Peyer's patch (tissue), 4 donors: ENCODE data around the gene MED13. TPM values are rescaled to one million over a fixed set of nuclear protein-coding genes. Genes with fewer than 3 reads are reported as not detected.

Experiments
- DNase-seq, 3 donors: peaks; one replicate each; pipeline ENCODE4 v3.0.0-alpha.2; 2017 to 2019
- H3K27ac ChIP-seq, 4 donors: fragments of 200-600 bp; sonication (generic); one replicate each; pipeline ENCODE4 v1.5.1; 2016 to 2019
- H3K27me3 ChIP-seq, 2 donors: fragments of 200-600 bp; sonication (generic); one replicate each; pipeline ENCODE4 v1.5.1; 2019
- H3K36me3 ChIP-seq, 3 donors: fragments of 200-600 bp; sonication (generic); one replicate each; pipeline ENCODE4 v1.5.1; 2016 to 2019
- H3K4me1 ChIP-seq, 4 donors: fragments of 200-600 bp; sonication (generic); one replicate each; pipeline ENCODE4 v1.5.1; 2016 to 2019
- H3K4me3 ChIP-seq, 4 donors: fragments of 200-600 bp; sonication (generic); 1 replicate in 3 of 4; 2 replicates in 1 of 4; pipeline ENCODE4 v1.5.1; 2016 to 2019; ENCODE audit warnings: mild to moderate bottlenecking in 1 of 4
- H3K9me3 ChIP-seq, 4 donors: fragments of 200-600 bp; sonication (generic); one replicate each; pipeline ENCODE4 v1.5.1; 2016 to 2019; ENCODE audit warnings: mild to moderate bottlenecking in 1 of 4
- POLR2A ChIP-seq, 2 donors: fragments of 450-650 bp; IDR thresholded peaks; one replicate each; pipeline ENCODE4 v1.5.1; 2017; ENCODE audit warnings: antibody characterized with exemption in 2 of 2, mild to moderate bottlenecking in 2 of 2, moderate library complexity in 2 of 2
- total RNA-seq, 4 donors: library from RNA; depleted of rRNA; stranded (reverse); fragments of >200 nt; gene quantifications; one replicate each; pipeline ENCODE4 v1.1.0, GENCODE V29; 2016
- TF ChIP-seq, protein P1 (sequence below), 6 experiments: fragments of 450-650 bp in 4 of 6; fragments of 200-600 bp in 2 of 6; sonication (generic) in 1 of 6; IDR thresholded peaks; one replicate each; pipeline ENCODE4 v1.5.1; 2017 to 2019; ENCODE audit warnings: antibody characterized with exemption in 6 of 6, mild to moderate bottlenecking in 3 of 6, moderate library complexity in 1 of 6

MED13 gene
- total RNA-seq, 4 donors from 2014 or later: 84.4 to 452 (median 131) TPM

DNA sequence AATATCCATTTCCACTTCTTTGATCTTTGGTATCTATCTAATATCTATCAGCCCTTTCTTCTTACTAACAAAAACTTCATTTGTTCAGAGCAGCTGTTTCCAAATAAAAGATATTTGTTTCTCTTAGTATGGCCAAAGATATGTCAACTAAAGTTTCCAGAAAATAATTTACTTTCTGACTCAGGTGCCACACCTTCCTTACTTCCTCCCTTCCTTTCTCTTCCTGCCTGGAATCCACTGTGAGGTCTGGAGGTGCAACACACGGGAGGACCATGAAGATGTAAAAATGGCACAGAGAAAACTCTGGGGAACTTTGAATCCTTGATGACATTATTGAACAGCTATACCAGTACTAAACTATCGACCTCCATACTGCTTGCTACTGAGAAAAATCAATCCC, 14.0 kb downstream of the MED13 start:
- DNase-seq: no peak
- peaks cover 0 to 80% (median 0%) of the 10 kb centered on the region in 3 donors for H3K36me3 ChIP-seq
- H3K9me3 ChIP-seq: no peaks in the 10 kb centered on the region
- TF ChIP-seq, protein P1, sequence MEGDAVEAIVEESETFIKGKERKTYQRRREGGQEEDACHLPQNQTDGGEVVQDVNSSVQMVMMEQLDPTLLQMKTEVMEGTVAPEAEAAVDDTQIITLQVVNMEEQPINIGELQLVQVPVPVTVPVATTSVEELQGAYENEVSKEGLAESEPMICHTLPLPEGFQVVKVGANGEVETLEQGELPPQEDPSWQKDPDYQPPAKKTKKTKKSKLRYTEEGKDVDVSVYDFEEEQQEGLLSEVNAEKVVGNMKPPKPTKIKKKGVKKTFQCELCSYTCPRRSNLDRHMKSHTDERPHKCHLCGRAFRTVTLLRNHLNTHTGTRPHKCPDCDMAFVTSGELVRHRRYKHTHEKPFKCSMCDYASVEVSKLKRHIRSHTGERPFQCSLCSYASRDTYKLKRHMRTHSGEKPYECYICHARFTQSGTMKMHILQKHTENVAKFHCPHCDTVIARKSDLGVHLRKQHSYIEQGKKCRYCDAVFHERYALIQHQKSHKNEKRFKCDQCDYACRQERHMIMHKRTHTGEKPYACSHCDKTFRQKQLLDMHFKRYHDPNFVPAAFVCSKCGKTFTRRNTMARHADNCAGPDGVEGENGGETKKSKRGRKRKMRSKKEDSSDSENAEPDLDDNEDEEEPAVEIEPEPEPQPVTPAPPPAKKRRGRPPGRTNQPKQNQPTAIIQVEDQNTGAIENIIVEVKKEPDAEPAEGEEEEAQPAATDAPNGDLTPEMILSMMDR (IDR thresholded peaks at IDR 0.05): no peak
- no peak for TF ChIP-seq POLR2A (IDR thresholded peaks at IDR 0.05)
- H3K4me1 ChIP-seq: peaks cover 0 to 6% (median 0%) of the 10 kb centered on the region in 4 donors
- no peak overlapping the region for H3K27ac ChIP-seq
- no peaks in the 10 kb centered on the region for H3K27me3 ChIP-seq
- H3K4me3 ChIP-seq: no peak overlapping the region

DNA sequence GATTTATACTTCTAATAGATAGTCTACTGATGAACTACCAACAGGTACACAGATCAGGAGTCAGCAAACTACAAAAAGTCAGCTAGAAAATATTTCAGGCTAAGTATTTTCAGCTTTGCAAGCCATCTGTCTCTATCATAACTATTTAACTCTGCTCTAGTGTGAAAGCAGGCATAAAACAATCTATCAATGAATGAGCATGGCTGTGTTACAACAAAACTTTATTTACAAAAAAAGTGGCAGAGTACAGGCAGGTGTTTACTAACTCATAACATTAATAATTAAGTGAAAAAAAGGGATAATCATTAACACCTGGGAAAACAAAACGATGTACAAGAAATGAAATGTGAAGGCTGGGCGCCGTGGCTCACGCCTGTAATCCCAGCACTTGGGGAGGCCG, 15.8 kb downstream of the MED13 start:
- Histone ChIP-seq H3K27me3 (no peaks in the 10 kb centered on the region), H3K27ac (no peak overlapping the region), H3K4me3 (no peak overlapping the region), H3K36me3 (peaks cover 0 to 73% (median 0%) of the 10 kb centered on the region in 3 donors), H3K4me1 (peaks cover 0 to 10% (median 0%) of the 10 kb centered on the region in 4 donors), H3K9me3 (no peaks in the 10 kb centered on the region)
- no peak for TF ChIP-seq POLR2A (IDR thresholded peaks at IDR 0.05)
- TF ChIP-seq, protein P1 (IDR thresholded peaks at IDR 0.05): no peak
- no peak for DNase-seq

DNA sequence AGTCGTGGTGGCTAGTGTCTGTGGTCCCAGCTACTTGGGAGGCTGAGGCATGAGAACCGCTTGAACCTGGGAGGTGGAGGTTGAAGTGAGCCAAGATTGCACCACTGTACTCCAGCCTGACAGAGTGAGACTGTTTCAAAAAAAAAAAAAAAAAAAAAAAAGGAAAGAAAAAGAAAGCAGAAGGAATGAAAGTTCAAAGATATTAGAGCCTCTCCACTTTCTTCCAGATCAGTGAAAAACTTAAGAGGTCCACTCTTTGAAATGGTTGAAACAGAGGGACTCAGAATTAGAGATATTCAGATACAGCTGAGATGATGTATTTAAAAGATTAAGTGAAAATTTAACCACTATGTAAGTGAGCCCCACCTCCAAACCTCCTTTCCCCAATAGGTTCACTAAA, 16.8 kb downstream of the MED13 start:
- DNase-seq: no peak
- H3K4me1 ChIP-seq: peaks cover 0 to 4% (median 0%) of the 10 kb centered on the region in 4 donors
- TF ChIP-seq, protein P1 (IDR thresholded peaks at IDR 0.05): no peak
- TF ChIP-seq POLR2A (IDR thresholded peaks at IDR 0.05): no peak
- H3K9me3 ChIP-seq: no peaks in the 10 kb centered on the region
- no peak overlapping the region for H3K4me3 ChIP-seq
- peaks cover 0 to 76% (median 0%) of the 10 kb centered on the region in 3 donors for H3K36me3 ChIP-seq
- no peaks in the 10 kb centered on the region for H3K27me3 ChIP-seq
- H3K27ac ChIP-seq: no peak overlapping the region

DNA sequence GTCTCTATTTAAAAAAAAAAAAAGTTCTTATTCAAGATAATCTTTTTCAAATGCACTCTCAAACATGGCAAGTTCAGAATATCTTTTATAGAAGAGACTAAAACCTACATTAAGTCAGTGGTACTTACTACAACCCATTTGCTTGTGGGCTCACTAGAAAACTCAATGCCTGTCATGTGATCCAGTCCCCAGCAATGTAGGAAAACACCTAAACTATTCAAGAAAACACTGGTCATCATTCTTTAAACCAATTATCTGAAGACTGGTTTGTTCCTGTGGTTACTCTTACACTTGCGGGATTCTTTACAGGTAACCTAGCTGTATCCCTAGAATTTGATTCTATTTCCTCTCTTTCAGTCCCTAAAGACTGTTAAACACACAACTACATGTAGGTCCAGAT, 19.6 kb downstream of the MED13 start:
- Histone ChIP-seq H3K36me3 (peaks cover 0 to 65% (median 0%) of the 10 kb centered on the region in 3 donors), H3K4me1 (peaks cover 0 to 4% (median 0%) of the 10 kb centered on the region in 4 donors), H3K27me3 (no peaks in the 10 kb centered on the region), H3K4me3 (no peak overlapping the region), H3K9me3 (no peaks in the 10 kb centered on the region), H3K27ac (no peak overlapping the region)
- no peak for DNase-seq
- TF ChIP-seq, protein P1 (IDR thresholded peaks at IDR 0.05): no peak
- TF ChIP-seq POLR2A (IDR thresholded peaks at IDR 0.05): no peak

DNA sequence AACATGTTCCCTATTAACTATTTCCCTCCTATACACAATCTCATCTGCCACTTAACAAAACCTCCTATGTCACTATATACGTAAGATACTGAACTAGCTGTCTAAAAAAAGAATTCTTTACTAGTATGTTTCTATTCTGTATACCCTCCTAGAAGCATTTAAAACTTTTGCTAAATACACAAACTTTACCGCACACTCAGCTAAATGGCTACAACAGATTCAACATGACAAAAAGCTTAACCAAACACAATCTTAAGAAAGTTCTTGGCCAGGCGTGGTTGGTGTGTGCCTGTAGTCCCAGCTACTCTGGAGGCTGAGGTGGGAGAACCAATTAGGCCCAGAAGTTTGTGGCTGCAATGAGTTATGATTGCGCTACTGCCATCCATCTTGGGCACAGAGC, 20.0 kb downstream of the MED13 start:
- Histone ChIP-seq H3K27me3 (no peaks in the 10 kb centered on the region), H3K9me3 (no peaks in the 10 kb centered on the region), H3K36me3 (peaks cover 0 to 61% (median 0%) of the 10 kb centered on the region in 3 donors), H3K4me1 (peaks cover 0 to 4% (median 0%) of the 10 kb centered on the region in 4 donors), H3K4me3 (no peak overlapping the region), H3K27ac (no peak overlapping the region)
- DNase-seq: no peak
- TF ChIP-seq, protein P1 (IDR thresholded peaks at IDR 0.05): no peak
- no peak for TF ChIP-seq POLR2A (IDR thresholded peaks at IDR 0.05)

DNA sequence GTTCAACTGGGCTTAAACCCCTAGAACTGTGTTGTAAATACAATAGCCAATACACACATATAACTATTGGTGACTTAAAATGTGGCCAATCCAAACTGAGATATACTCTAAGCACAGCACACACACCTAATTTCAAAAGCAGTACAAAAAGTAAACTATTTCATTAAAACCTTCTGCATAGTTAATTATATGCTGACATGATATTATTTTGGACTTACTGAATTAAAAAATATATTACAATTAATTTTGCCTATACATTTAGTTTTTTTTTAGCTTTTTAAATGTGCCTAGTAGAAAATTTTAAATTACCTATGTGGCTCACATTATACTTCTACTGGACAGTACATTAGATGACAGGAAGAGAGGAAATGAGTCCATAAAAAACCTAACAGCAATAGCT, 21.5 kb downstream of the MED13 start:
- peaks cover 0 to 4% (median 0%) of the 10 kb centered on the region in 4 donors for H3K4me1 ChIP-seq
- no peaks in the 10 kb centered on the region for H3K27me3 ChIP-seq
- H3K36me3 ChIP-seq: peaks cover 0 to 56% (median 0%) of the 10 kb centered on the region in 3 donors
- no peaks in the 10 kb centered on the region for H3K9me3 ChIP-seq
- no peak overlapping the region for H3K27ac ChIP-seq
- no peak for DNase-seq
- H3K4me3 ChIP-seq: no peak overlapping the region
- TF ChIP-seq, protein P1 (IDR thresholded peaks at IDR 0.05): no peak
- TF ChIP-seq POLR2A (IDR thresholded peaks at IDR 0.05): no peak
